ENCODE data around the gene KRT12. TPM values are rescaled to one million over a fixed set of nuclear protein-coding genes. Genes with fewer than 3 reads are reported as not detected.
A peak's percentile ranks its signal among the peaks of the same experiment; 100 is the strongest.
"Not testable (repeated sequence)": the region's sequence is repeated elsewhere in the genome, so short reads cannot be mapped to it uniquely, and the experiment has no call there.

KRT12 gene
- total RNA-seq, 1 donor from 2014 or later: not detected

DNA sequence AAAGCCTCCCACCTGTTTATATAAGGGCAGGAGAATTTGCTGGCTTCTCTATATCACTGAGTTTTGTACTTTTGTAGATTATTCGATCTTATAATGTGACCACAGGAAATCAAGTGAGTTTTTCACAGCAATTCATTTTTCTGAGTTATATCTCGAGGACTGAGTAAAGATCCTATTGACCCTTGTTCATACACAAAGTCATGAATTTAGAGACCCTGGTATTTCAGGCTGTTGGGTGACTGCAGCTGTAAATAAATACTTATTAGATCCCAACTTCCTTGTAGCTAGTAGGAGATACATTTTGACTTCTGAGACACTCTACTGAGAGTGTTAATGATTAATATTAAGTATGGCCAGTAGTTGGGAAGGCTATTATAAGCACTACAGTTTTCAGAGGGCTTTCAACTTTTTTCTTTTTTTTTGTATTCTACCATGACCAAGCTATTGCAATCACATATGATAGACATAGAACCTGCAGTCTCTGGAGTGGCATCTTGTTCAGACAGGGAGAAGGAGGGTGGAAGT, 21.2 kb upstream of the KRT12 start:
- no peak for DNase-seq
- no peak for ATAC-seq (ENCODE audit: poor library complexity)
- intact Hi-C loops (cut with DNase I): no loop called here

DNA sequence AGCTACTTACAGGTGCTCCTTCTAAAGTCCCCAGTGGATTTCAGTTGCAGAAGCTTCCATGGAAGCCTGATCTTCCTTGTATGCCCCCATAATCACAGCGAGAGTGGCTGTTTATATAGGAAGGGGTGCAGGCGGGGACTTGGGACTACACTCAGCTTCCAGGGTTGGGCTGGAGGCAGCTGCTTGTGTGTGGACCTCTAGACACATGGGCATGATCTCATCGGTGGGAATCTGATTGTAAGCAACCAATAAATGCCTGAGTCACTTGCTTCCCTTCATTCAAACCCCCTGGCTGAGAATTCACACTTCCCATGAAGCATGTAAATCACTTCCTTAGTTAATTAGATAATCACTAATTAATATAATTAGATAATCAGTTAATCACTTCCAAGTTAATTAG, 19.1 kb upstream of the KRT12 start:
- intact Hi-C loops (cut with DNase I): no loop called here
- DNase-seq (no peak), ATAC-seq (ENCODE audit: poor library complexity) (no peak)

DNA sequence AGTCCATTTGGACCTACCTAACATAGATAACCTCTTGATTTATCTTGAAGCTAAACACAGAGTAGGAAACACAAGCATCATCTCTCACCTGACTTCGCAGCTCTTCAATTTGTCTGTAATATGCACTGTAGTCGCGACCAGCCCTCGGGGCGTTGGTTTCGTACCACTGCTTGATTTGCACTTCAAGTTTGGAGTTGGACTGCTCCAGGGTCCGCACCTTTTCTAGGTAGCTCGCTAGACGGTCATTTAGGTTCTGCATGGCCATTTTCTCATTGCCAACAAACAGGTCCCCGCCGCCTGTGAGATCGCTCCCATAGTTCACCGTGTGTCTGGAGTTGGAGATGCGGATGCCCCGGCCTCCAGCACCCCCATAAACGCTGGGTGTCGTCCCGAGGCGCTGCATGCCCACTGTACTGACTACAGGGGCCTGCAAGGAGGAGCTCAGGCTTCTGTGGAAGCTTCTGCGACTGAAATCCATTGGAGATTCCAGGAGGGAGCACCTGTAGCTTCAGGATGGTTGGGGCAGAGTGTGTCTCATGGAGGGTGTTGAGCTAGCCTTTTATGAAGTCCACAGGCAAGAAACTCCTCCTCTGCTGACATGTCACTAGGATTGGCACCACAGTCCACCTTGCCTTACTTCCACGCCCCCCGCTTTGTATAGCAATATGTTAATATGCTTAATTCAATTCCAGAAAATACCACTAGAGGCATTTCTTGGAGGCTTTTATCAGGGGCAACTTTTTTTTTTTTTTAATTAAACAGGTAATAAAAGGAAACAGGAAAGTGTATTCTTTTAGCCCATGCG, 17.9 kb upstream of the KRT12 start, which contains the start of gene KRT20:
Gene KRT20, minus strand, starts transcription at position 535 of the 805 bp plus-strand sequence. Its CDS starts 57 bp downstream, at position 478.
- no peak for DNase-seq
- intact Hi-C loops (cut with DNase I): no loop called here
- no peak for ATAC-seq (ENCODE audit: poor library complexity)

DNA sequence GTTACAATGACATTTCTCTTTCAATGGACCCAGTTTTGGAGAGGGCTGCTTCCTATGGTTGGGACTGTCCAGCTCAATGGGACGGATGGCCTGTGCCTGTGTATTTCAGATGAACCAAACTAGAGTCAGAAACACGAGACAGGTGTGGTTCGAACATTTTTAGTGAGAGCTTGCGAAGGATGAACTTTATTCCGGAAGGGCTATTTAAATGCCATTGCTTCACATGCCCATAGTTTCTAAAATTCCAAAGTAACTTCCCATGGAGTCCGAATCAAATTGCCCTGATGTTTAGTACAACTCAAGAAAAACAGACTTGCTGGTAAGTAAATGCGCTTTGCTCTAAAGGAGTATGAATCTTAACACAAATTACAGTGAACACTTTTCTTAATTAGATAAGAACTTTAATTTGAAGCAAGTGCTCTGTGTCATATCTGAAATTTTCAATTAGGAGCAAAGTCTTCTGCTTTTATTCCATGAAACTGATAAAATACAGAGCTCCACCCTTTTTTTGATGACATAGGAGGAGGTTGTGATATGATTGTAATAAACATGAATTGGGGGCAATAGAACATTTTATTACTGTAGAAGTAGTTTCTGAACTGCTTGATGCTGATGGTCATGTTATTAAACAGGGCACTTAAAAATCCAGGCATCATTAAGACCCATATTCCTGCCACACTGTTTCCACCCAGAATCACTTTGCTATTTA, 16.8 kb upstream of the KRT12 start:
- ATAC-seq (ENCODE audit: poor library complexity): no peak
- intact Hi-C loops (cut with DNase I): no loop called here
- DNase-seq: no peak

DNA sequence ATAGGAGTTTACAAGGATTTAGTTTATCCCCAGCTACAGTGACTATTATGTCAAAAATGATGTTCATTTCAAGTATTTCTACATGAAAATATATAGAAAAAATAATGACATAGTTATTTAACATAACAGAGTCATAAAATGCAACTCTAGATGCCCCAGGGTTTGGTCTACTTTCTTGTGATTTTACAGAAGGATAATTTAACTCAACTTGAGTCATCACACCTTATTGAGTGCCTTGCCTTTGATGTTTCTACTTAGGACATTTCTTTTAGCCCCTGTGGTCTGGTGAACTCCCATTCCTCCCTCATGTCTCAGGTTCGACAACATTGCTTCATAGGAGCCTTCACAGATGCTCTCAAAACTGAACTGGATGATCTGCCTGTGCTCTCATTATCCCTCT, 16.0 kb upstream of the KRT12 start:
- ATAC-seq (ENCODE audit: poor library complexity) (no peak), DNase-seq (no peak)
- intact Hi-C loops (cut with DNase I): no loop called here

DNA sequence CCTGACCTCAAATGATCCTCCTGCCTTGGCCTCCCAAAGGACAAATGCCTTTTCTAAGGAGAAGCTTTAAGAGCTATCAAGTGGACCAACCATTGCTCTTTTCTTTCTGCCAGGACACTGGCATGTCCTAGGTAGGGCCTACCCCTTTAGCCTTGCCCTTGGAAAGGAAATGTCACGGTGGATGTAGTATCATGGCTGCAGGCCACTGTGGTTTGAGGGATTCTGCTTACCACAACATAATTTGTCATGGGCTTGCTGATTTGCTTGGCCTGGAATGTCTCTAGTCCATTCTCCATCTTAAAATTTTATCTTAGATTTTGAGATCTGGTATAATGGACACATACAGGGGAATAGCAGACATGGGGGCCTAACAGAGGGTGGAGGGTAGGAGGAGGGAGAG, 12.0 kb upstream of the KRT12 start:
- intact Hi-C loops (cut with DNase I): no loop called here
- no peak for DNase-seq
- ATAC-seq (ENCODE audit: poor library complexity): no peak

- DNase-seq (no peak), ATAC-seq (ENCODE audit: poor library complexity) (no peak)
- intact Hi-C loops (cut with DNase I): no loop called here
Observed at GRCh38 chr17:40878044-40878443, 11.0 kb upstream of the KRT12 start.

GRCh38 chr17:40873801-40874200, 6.8 kb upstream of the KRT12 start:
- DNase-seq (no peak), ATAC-seq (ENCODE audit: poor library complexity) (no peak)
- intact Hi-C loops (cut with DNase I): no loop called here

DNA sequence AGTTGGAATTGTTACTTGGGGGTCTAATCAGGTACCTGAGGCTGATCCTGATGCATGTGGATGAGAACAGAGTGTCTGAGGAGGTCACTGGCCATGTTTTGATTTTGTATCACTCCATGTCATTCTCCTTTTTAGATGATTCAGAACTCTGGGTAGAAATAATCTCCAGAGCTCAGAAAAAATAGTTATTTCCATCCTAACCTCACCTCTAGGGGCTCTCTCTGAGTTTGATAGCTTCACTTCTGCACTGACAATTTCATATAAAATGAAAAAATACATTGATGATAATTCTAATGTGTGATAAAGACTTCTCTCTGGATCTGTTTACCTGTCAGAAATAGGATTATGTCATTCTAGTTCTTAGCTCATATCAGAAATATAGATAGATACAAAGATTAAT, 6.2 kb upstream of the KRT12 start:
- DNase-seq (no peak), ATAC-seq (ENCODE audit: poor library complexity) (no peak)
- intact Hi-C loops (cut with DNase I): no loop called here

- ATAC-seq (ENCODE audit: poor library complexity) (no peak), DNase-seq (no peak)
- intact Hi-C loops (cut with DNase I): no loop called here
Observed at GRCh38 chr17:40872416-40872815, 5.4 kb upstream of the KRT12 start.

DNA sequence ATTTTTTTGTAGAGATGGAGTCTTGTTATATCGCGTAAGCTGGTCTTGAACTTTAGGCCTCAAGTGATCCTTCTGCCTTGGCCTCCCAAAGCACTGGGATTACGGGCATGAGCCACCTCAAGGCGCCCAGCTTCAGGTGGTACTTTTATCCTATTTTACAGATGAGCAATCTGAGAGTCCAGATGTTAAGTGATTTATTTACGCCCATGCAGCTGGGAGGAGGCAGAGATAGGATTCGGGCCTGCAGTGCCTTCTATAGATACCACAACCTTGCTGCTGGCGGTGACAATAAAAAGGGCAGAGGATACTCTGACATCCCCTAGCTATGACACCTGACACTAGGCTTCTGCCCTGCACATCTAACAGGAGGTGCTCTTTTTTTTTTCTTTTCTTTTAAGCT, 4.3 kb upstream of the KRT12 start:
- no peak for ATAC-seq (ENCODE audit: poor library complexity)
- intact Hi-C loops (cut with DNase I): no loop called here

DNA sequence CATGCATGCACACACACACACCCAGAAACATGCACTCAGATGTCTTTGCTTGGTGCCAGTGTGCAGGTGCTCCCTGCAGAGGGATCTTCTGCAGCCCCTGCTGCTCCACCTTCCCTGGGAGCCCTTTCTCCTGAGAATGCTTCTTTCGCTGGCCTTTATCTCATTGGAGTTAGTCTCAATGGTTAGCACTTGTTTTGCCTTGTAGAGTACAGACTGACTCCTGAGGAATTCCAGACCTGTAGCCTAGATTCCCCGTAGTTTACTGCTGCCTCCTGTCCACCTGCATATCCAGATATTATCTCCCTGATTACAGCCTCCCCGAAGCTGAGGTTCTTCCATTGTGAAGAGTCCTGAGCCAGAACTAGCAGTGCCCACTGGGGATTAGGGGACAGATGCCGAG, 3.1 kb upstream of the KRT12 start:
- no peak for ATAC-seq (ENCODE audit: poor library complexity)
- no peak for DNase-seq
- intact Hi-C loops (cut with DNase I): no loop called here

More for the DNA sequence above, 4.3 kb upstream of the KRT12 start:
- no peak for DNase-seq

DNA sequence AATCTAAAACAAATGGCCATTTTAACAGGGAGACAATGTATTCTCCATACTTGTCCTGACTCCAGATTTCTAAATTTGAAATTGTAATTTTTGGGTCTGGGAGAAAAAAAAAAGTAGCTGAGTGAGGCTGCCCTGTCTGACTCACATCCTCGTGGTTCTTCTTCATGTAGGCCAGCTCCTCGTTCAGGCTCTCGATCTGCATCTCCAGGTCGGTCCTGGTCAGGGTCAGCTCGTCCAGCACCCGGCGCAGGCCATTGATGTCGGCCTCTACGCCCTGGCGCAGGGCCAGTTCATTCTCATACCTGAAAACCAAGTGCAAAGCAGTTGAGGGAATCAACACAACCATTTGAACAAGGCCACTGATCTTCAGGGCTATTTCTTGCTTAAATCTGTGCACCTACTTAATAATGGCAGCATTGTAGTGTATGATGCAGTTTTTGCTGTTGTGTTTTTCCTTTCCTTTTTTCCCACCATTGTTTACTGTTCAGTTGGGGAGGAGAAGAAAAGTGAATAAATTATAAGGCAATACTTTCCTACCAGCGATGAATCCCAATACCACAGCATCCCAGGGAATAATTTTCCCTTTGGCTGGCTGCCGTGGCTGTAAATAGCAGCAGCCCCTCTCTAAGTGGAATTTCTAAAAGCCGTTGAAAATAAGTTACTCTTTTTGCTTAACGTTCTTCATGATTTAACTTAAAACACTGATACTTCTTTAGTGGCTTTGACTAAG, 2.2 kb downstream of the KRT12 start:
- DNase-seq: no peak

GRCh38 chr17:40862985-40863733, 3.9 kb downstream of the KRT12 start:
- intact Hi-C loops (cut with DNase I): no loop called here
- no peak for DNase-seq
- no peak for ATAC-seq (ENCODE audit: poor library complexity)

More for the DNA sequence above, 2.2 kb downstream of the KRT12 start:
- no peak for ATAC-seq (ENCODE audit: poor library complexity)
- intact Hi-C loops (cut with DNase I): no loop called here

DNA sequence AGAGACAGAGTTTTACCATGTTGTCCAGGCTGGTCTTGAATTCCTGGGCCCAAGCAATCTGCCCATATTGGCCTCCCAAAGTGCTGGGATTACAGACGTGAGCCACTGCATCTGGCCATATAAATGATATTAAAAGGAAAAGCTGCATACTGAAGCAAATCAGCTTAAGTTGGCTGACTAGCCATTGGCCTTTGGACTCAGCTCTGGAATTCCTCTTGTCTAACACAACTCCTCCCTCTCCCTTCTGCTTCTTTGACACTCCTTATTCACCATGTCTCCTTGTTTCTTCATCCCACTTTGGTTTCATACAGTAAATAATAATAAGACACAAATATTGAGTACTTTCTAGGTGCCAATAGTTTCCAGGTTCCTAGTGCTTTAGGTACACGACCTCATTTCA, 7.5 kb downstream of the KRT12 start:
- DNase-seq (no peak), ATAC-seq (ENCODE audit: poor library complexity) (no peak)
- intact Hi-C loops (cut with DNase I): no loop called here

DNA sequence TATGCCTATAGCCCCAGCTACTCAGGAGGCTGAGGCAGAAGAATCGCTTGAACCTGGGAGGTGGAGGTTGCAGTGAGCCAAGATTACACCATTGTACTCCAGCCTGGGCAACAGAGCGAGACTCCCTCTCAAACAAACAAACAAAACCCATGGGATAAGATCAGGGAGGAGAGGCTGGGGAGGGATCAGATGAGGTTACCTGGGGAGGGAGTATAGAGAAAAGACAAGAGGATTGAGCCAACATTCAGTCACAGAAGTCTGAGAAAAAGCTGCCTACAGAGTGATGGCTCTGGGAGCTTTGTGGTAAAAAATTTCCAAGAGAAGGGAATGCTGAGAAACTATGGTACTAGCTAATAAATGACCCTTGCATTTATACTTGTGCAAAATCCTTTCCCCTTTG, 8.4 kb downstream of the KRT12 start:
- DNase-seq; intact Hi-C loops (cut with DNase I); ATAC-seq (ENCODE audit: poor library complexity): not testable (repeated sequence)

- intact Hi-C loops (cut with DNase I): no loop called here
- peak; percentile 48 for ATAC-seq (ENCODE audit: poor library complexity)
Observed at GRCh38 chr17:40857535-40857934, 9.5 kb downstream of the KRT12 start.

DNA sequence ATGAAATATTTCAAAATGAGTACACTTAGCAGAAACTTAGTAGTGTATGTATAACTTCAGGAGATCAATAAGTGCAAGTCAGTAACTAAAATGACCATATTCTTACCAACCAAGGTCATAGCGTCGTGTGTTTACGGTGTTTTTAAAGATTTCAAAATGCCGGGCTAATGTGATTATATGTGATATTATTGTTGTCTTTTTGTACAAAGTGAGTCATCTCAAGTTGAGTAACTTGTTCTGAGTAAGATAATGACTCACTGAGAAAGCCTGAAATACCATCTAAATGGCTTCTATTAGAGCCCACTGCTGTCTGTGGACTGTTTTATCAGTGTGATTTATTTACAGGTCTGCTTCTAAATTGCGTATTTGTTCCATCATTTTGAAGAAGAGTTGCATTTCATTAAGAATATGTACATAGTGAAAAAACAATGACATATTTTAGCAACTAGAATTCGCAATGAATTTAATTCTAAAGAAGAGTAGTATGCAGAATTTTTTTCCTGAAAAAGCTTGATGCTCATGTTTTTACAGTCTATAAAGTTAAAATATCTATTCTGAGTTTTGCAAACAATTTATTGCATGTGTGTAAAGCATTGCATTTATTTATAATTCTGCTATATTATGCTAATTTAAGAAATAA, 12.7 kb downstream of the KRT12 start:
- intact Hi-C loops (cut with DNase I): no loop called here
- no peak for ATAC-seq (ENCODE audit: poor library complexity)
- no peak for DNase-seq

More at GRCh38 chr17:40857535-40857934, 9.5 kb downstream of the KRT12 start:
- DNase-seq: no peak

Data from Right ventricle myocardium superior (tissue), 1 donor.